Activated effector memory CD4-positive, alpha-beta T cell treated with anti-CD3 and anti-CD28 coated beads, Interleukin-2, amount 50 U/mL, for 16 hours (primary cell): ENCODE measurements around the gene RNASE12.
"Not testable (repeated sequence)": the region's sequence is repeated elsewhere in the genome, so short reads cannot be mapped to it uniquely, and the experiment has no call there.

Experiments used
- DNase-seq: peaks from one replicate; pipeline ENCODE4 v3.0.0-alpha.2; 2020

Gene RNASE12

GRCh38 chr14:20591235-20591634 is at the start of gene RNASE12:
TSS of gene RNASE12 (minus strand) at chr14:20591376. CDS start at chr14:20590723, 653 bp downstream.
- no peak for DNase-seq

- DNase-seq, result peak; percentile 83
Measured at GRCh38 chr14:20632831-20633691, 41.9 kb upstream of the RNASE12 start.

- DNase-seq, result peak; percentile 64
Measured at GRCh38 chr14:20632448-20632830, 41.3 kb upstream of the RNASE12 start.

GRCh38 chr14:20631880-20632389 is 40.8 kb upstream of the RNASE12 start:
- peak; percentile 65 for DNase-seq

GRCh38 chr14:20631023-20631879 is 40.1 kb upstream of the RNASE12 start:
- DNase-seq, result peak; percentile 80

- peak; percentile 66 for DNase-seq
Measured at GRCh38 chr14:20630340-20631022, 39.3 kb upstream of the RNASE12 start.

- no peak for DNase-seq
Measured at GRCh38 chr14:20628063-20628854, 37.1 kb upstream of the RNASE12 start.

- DNase-seq, result no peak
Measured at GRCh38 chr14:20627346-20628027, 36.3 kb upstream of the RNASE12 start.

GRCh38 chr14:20626274-20626673 is 35.1 kb upstream of the RNASE12 start:
- no peak for DNase-seq

GRCh38 chr14:20624495-20625070 is 33.4 kb upstream of the RNASE12 start:
- peak; percentile 76 for DNase-seq

- DNase-seq, result no peak
Measured at GRCh38 chr14:20623798-20624197, 32.6 kb upstream of the RNASE12 start.

- no peak for DNase-seq
Measured at GRCh38 chr14:20622816-20623291, 31.7 kb upstream of the RNASE12 start.

GRCh38 chr14:20620798-20621478 is 29.8 kb upstream of the RNASE12 start:
- no peak for DNase-seq

GRCh38 chr14:20619688-20620087 is 28.5 kb upstream of the RNASE12 start:
- not testable (repeated sequence) for DNase-seq

- DNase-seq, result no peak
Measured at GRCh38 chr14:20618271-20618749, 27.1 kb upstream of the RNASE12 start.

GRCh38 chr14:20617138-20618003 is 26.2 kb upstream of the RNASE12 start:
- DNase-seq, result no peak

- DNase-seq, result no peak
Measured at GRCh38 chr14:20615996-20616395, 24.8 kb upstream of the RNASE12 start.

- DNase-seq, result no peak
Measured at GRCh38 chr14:20614038-20614840, 23.1 kb upstream of the RNASE12 start.
